HG02870 (cell line): ENCODE data around the gene KCNK2.
"Not testable (repeated sequence)": the region's sequence is repeated elsewhere in the genome, so short reads cannot be mapped to it uniquely, and the experiment has no call there.

Source experiments
- ATAC-seq: cut with Tn5 transposase; IDR thresholded peaks from one replicate; pipeline ENCODE4 v1.9.1; 2021; ENCODE audit warnings: mild to moderate bottlenecking, moderate library complexity; ENCODE audit not compliant: unreplicated experiment

Gene KCNK2

DNA sequence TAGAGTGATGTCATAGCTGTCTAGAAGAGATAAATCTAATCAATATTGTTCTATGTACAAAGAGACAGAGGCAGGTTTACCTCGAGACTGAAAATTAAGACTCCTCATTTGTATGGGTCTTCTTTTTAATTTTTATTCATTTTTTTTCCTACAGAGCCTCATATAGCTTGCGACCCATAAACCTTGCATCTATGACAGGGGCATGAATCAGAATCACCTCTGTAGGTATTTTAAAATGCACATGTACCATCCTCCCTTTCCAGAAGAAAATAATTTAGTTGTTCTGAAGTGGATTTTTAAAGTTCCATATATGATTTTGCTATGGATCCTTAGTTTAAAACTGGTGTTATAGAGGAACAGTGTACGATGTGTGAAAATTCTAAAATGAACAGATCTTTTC, 64.5 kb downstream of the KCNK2 start:
- ATAC-seq: no peak

DNA sequence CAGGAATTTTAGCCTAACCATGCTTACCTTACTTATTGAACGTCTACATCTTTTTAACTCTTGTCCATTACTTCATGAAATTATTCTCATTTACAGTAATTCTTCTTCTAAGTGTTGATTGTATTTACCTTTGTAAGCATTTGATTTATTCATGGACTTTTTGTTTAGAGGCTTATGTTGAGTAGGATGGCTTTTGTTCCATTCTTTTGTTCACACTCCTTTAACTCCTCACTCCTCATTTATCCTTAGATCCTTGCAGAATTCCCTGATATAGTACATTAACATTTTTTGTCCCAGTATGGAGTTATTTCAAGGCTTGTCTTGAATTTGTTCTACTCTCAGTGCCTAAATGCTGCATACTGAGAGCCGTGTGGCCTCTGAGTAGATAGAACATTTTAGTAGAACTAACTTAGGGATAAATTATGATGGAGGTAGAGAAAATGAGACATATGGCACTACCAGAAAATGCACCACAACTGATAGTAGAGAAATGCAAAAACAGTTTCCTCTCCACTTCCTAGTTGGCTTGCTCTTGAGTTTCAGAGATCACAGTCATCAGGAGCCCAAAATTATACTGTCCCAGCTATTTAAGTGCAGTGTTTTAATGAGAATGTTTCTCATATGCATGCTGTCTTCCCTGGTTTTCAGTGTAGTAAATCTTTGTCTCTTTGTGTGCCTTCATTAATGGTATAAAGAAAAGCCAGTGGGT, 69.5 kb downstream of the KCNK2 start:
- ATAC-seq: no peak

DNA sequence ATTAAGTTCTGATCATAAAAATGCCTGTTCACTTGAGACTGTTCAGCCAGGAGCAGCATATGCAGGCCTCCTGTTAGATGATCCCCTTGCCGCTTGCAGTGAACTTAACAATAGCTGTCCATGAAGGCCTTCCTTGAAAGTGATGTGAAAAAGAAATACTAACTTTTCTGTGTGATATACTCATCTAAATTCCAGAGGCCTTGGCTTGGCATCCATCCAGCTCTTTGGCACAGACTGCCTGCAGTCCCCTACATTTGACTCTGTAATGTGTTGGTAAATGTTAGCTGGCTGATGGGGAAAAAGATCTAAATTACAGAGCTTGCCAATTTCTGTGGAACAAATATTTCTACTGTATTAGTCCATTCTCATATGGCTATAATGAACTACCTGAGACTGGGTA, 73.7 kb downstream of the KCNK2 start:
- no peak for ATAC-seq

DNA sequence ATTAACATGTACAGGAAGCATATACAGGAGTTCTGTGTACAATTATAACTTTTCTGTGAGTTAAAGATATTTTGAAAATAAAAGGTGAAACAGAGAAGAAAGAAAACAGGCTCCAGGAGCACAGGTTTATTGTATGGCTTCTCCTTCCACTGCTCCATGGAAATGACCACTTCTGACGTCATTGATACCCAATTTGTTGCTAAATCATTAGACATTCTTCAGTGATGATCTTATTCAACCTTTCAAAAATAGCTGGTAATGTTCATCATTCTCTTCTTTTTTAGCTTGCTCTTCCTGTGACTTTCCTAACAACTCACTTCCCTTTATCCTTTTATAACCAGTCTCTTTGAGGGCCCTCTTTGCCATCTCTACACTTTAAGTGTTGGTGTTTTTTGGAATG, 77.8 kb downstream of the KCNK2 start:
- no peak for ATAC-seq

DNA sequence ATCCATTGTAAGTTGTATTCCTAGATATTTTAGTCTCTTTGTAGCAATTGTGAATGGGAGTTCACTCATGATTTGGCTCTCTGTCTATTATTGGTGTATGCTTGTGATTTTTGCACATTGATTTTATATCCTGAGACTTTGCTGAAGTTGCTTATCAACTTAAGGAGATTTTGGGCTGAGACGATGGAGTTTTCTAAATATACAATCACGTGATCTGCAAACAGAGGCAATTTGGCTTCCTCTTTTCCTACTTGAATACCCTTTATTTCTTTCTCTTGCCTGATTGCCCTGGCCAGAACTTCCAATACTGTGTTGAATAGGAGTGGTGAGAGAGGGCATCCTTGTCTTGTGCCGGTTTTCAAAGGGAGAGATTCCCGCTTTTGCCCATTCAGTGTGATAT, 80.6 kb downstream of the KCNK2 start:
- not testable (repeated sequence) for ATAC-seq

DNA sequence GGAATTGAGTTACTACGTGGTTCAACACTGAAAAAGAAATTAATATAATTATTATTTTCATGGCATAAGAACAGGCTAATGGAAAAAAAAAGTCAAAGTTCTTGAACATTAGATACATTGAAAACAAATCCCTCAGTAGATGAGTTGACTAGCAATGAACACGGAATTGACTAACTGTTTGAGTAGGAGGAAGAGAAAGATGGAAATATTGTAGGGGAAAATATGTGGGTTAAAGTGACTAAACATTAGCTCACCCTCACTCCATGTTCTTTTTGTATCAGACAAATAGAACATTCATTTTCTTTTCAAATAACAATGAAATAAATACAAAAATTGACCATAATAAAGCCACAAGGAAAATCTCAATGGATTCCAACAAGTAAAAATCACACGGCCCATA, 84.3 kb downstream of the KCNK2 start:
- ATAC-seq: no peak

DNA sequence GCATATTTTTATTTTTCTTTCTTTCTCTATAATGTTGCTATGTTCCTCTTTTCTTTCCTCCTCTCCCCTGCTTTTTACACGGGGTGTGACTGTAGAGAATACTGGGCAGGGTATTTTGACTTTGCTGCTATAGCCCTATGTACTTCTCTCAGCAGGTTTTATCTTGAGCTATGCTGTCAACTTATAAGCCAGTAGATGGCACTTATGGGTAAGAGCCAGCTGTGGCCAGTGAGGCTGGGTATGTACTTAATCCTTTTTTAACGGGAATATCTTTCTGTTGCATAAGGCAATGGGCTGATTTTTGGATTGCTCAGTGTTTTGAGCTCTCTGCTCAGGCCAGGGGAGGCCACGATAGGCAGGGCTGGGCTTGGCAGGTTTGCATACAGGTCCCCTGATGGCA, 99.0 kb downstream of the KCNK2 start:
- ATAC-seq: no peak

DNA sequence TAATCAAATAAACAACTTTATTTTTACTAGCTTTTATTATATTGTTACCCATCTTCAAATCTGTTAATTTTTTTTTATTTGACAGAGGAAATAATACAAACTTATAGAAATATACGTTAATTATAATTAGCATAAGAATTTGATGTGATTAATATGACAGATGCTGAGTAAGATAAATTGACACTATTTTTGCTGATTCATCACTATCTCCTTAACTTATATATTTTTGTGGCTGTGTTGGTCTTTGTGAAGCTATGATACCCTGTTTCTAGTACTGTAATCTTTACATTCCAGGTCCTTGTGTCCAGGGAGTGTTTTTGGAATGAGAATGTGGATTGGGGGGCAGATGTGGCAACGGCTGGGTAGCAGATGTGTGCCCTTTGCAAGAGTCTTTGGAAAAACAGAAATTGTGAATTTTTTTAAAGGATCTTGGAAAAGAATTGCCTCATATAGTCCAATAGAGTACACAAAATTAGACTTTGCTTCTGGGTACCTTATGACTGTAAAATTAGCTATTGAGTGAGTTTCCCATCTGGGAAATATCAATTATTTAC, 102.6 kb downstream of the KCNK2 start:
- no peak for ATAC-seq

DNA sequence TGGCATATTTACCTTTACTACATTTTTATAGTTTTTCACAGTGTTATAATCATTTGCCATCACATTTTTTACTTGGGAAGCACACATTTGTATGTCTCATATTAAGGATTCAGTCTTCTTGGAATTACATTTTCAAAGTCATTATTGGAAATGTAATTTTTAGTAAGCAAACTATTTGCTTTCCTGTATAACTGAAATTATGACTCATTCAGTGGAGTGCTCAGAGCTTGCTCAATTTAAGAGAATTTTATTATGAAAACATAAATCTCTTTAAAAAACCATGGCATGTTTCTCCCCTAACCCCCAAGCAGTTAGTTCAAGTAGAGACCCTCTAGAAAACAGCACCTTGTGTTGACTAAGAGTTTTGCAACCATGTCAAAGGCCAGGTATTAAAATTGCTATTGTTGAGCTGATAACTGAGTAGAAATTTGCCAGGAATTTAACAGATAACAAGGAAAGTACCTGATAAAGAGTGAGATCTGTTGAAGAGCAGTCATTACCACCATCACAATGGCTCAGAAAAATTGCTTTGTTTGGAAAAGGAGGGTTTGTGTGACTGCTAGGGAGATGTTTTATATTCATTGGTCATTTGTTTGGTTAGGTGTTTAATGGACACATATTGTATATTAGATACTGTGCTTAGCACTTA, 105.9 kb downstream of the KCNK2 start:
- ATAC-seq: no peak

DNA sequence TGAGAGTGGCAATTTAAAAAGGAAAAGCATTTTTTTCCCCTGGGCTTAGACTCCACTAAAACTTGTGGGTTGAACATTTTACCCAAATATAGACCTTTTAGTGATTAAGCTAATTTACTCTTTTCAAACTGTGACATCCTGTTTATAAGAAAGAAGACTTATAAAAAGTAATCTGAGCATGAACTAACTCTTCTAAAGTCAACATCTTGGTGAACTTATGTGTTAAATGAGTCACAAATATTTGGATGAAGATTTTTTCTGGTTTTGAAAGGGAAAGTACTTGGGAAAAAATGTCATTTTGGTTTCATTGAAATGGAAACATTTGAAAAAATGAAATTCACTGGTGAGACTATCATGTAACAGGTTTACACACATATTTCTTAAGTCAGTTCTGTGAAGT, 109.8 kb downstream of the KCNK2 start:
- no peak for ATAC-seq

DNA sequence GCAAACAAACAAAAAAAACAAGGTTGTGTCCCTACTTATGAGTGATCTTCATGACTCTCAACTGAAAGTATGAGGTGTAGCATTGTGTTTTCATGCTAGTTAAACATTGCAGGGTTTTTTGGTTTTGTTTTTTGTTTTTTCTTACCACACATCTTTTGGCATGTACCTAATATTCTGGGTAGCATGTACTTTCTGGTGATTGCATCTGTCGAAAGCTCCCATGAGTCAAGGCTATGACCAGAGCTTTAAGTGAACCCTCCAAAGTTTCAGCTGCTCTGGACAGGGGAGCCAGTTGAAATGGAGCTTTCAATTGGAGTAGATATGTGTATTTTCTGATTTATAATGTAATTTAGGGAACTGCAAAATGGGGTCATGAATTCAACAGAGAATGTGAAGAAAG, 115.5 kb downstream of the KCNK2 start:
- no peak for ATAC-seq

DNA sequence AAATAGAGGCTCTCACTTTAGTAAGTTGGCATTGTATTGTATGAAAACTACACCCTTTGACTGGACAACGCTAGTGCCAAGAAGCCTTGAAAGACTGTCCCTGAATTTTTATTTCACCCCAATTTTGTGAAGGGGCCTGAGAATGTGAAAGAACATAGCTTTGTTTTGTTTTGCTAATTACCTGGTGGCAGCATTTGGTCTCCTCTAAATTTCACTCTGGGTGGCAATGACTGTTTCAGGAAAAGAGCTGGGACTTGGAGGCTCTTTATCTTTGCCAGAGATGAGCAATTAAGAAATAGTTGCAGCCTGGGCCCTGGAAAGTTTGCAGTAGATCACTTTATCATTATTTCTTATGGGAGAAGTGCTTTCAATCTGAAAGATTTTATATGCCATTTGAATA, 117.6 kb downstream of the KCNK2 start:
- ATAC-seq: no peak

DNA sequence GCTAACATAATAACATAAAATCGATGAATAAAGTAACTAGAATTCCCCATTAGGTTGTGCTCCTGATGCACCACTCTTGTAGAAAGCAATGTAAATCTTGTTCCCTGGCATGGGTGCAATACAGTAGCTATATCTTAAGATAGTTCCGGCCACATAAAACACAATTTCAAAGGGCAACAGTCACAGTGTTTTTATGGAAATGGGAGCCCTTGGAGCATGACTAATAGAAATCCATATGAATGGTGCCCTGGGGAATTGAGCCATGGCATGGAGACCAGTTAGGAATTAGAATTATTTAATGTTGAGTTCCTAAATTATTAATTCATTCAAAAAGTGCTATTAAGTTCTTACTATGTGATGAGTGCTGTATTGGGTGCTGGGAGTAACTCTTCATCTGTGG, 118.7 kb downstream of the KCNK2 start:
- ATAC-seq: no peak

DNA sequence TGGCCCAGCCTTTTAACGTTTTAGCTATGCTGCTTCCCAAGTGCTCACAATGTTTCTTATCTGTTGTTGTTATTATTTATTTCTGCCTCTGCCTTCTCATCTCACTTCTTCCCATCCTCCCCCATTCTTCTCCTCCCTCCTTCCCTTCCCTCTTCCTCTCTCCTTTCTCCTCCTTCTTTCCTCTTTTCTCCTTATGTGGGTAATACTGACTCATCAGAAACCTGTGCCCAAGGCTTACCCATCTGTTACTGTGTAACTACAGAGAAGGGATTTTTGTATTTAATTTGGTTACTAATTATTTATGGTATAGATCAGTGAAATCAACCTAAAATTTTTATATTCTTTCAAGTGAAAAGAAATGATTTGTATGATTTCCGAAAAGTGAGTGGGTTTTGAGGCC, 120.3 kb downstream of the KCNK2 start:
- no peak for ATAC-seq

DNA sequence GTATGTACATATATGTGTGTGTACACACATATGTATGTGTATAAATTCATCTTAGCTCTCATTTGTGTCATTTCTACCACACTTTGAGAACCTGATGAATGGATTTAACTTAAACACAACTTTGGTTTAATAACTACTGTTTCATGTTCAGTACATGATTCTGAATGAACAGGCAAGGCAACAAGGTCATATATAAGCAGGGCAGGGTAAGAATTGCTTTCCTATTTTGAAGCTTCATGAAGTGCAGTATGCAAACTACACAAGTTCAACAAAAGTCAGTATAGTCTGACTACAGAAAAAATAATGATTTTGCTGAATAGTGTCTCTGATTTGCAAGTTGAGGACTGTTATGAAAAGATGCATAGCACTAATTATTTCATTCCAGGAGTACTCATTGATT, 127.6 kb downstream of the KCNK2 start:
- ATAC-seq: no peak

DNA sequence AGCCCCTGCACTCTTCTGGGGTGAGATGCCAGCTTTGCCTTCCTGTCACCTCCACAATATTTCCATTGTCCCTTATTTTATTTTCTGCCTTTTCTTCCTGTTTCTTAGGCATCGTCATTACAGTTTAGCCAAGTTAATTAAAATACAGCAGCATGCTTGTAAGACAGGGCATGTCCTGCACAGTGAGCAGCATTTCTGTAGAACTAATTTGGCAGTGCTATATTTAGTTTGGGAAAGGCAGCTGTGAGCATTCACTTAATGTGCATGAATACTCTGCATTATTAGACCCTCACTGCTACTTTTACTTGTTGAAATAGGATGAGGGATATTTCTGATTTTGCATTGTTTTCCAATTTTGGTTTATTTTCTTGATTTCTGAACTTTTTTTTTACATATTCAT, 133.3 kb downstream of the KCNK2 start:
- ATAC-seq: no peak

DNA sequence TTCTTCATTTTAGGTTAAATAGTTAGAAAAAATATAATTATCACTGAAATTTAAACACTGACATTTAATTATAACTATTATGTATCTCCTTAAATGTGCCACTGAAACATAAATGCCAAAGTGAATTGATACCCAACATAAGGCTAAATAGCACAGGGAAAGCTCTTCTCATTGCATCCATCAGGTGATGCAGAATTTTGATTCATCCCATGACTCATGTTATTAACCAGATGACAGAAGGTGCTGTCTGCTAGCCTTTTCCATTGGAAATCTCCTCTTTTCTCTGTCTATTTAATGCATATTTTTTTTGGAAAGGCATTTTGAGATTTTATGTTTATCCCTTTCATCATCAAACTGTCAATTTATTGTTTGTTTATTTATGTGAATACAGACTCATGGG, 136.8 kb downstream of the KCNK2 start:
- no peak for ATAC-seq

DNA sequence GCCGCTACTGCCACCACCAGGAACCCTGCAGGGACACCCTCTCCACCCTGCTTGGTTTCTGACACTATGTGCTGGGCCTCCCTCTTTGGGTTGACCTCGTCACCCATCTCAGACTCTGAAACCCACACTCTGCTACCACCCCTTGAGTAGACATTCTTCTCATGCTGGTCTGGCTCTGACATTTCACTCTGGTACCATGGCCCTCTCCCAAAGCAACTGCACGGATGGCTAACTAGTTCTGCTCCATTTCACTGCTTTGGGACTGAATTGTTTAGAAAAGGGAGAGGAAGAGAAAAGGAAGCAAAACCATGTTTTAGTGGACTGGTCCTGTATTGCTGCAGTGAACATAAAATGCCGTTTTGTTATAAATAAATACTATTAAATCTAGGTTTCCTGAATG, 137.8 kb downstream of the KCNK2 start:
- no peak for ATAC-seq

DNA sequence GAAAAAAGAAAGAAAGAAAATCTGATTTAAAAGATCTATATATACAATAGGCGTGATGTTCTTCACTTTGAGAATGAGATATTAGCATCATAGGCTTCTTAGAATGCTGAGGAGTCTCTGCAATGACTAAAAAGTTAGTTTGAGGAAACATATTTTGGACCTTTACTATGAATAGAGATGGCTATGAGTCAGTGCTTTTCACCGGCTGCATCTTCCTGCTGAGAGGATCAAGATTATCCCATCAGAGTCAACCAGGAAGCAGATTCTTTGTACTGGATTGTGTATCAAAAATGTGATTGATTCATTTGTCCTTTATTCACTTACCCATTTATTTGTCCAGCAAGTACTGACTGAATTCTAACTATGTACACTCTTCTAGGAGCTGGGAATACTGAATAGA, 144.2 kb downstream of the KCNK2 start:
- no peak for ATAC-seq

DNA sequence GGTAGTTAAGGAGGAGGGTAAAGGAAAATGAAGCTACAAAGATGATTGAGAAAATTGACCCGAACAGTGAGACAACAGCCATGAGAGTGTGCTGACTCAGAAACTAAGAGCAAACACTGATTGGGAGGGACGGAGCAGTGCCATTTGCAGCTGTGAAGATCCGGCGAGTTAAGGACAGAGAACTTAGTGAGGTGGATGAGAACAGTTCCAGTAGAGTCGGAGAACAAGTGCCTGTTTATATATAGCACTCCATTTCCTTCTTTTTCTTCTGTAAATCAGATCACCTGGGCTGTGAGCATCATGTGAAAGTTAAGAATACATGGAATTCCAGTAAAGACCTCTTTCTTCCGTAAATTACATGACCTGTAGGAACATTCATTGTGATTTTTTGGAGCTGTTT, 145.7 kb downstream of the KCNK2 start:
- no peak for ATAC-seq

DNA sequence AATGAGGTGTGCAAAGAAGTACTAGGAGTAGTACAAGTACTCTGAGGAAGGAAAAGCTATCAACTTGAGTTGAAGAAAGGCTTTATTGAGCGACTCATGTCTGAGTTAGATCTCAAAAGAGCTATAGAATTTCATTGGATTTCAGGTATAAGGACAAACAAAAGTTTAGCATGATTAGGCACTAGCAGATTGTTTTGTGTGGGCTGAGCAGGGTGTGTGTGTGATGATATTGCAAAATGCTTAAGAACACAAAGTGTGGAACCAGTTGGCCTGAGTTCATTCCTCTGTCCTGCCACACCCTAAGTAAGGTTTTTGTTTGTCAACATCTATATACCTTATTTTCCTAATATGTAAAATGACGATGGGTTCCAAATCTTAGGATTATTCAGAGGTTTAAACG, 158.9 kb downstream of the KCNK2 start:
- no peak for ATAC-seq

DNA sequence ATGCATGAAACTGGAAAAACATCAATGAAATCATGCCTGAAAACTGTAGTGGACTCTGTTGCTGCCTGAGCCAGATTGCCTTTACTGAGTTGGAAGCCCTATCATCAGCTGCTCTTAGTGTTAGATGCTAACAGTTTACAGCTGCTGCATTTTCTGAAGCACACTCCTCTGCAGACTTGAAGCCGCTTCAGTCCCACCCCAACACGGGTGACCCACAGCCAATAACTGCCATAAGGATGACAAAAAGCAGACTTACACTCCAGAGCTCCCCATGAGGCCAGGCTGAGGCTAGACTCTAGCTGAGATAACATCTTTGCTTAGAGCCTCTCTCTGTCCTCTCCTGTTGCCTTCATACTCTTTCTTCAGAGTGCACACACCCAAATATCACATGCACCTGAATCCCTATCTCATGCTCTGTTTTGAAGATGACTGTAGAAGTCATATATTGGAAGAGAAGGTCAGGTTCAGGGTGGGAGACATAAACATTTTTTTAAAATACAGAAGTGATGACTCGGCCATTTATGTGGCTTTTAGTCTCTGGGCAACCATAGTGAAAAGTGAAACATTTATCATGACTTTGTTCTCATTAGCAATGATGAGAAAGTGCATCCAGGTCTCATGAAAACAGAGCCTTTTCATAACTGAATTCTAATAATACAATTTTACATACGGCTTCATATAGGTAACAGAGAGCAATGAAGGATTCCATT, 161.0 kb downstream of the KCNK2 start:
- no peak for ATAC-seq
